HK-2 (cell line): ENCODE results near the gene KDELR3.
"Not testable (repeated sequence)": the region's sequence is repeated elsewhere in the genome, so short reads cannot be mapped to it uniquely, and the experiment has no call there.

Source experiments
- DNase-seq: peaks from one replicate; pipeline ENCODE4 v3.0.0-alpha.2; 2018; ENCODE audit not compliant: unreplicated experiment

KDELR3 gene

GRCh38 chr22:38456841-38457699, 10.8 kb upstream of the KDELR3 start:
- no peak for DNase-seq

GRCh38 chr22:38460426-38460840, 7.5 kb upstream of the KDELR3 start:
- no peak for DNase-seq

- no peak for DNase-seq
Measured at GRCh38 chr22:38461057-38461413, 6.9 kb upstream of the KDELR3 start.

GRCh38 chr22:38461414-38462081, 6.3 kb upstream of the KDELR3 start:
- DNase-seq, result peak; percentile 77

GRCh38 chr22:38462960-38463784, 4.7 kb upstream of the KDELR3 start:
- DNase-seq, result no peak

- DNase-seq, result no peak
Measured at GRCh38 chr22:38464992-38465672, 2.8 kb upstream of the KDELR3 start.

- DNase-seq, result no peak
Measured at GRCh38 chr22:38465673-38466490, 2.0 kb upstream of the KDELR3 start.

GRCh38 chr22:38467438-38467903, 425 bp upstream of the KDELR3 start:
- no peak for DNase-seq

- no peak for DNase-seq
Measured at GRCh38 chr22:38468443-38469305, 778 bp downstream of the KDELR3 start.

- DNase-seq, result no peak
Measured at GRCh38 chr22:38469306-38469781, 1.4 kb downstream of the KDELR3 start.

- DNase-seq, result not testable (repeated sequence)
Measured at GRCh38 chr22:38470179-38470578, 2.3 kb downstream of the KDELR3 start.

GRCh38 chr22:38471237-38471636, 3.3 kb downstream of the KDELR3 start:
- DNase-seq, result no peak

- DNase-seq, result no peak
Measured at GRCh38 chr22:38474003-38474607, 6.2 kb downstream of the KDELR3 start.

GRCh38 chr22:38477585-38477984, 9.7 kb downstream of the KDELR3 start:
- DNase-seq, result no peak

GRCh38 chr22:38479096-38479837, 11.4 kb downstream of the KDELR3 start:
- DNase-seq, result no peak

- no peak for DNase-seq
Measured at GRCh38 chr22:38481162-38481870, 13.4 kb downstream of the KDELR3 start.

- DNase-seq, result no peak
Measured at GRCh38 chr22:38481871-38482332, 14.0 kb downstream of the KDELR3 start.
